HG02938 (cell line): Measurements from ENCODE around the gene CDH4.

Experiments used
- ATAC-seq: cut with Tn5 transposase; IDR thresholded peaks from one replicate; pipeline ENCODE4 v1.9.1; 2021; ENCODE audit warnings: mild to moderate bottlenecking, moderate library complexity; ENCODE audit not compliant: unreplicated experiment

The CDH4 gene

GRCh38 chr20:61891916-61892649 lies 640.0 kb downstream of the CDH4 start:
- no peak for ATAC-seq

- no peak for ATAC-seq
Measured at GRCh38 chr20:61895016-61895415, 643.0 kb downstream of the CDH4 start.

- ATAC-seq = no peak
Measured at GRCh38 chr20:61895686-61896057, 643.6 kb downstream of the CDH4 start.

- no peak for ATAC-seq
Measured at GRCh38 chr20:61896058-61896961, 644.2 kb downstream of the CDH4 start.

GRCh38 chr20:61897401-61898295 lies 645.6 kb downstream of the CDH4 start:
- ATAC-seq = no peak

GRCh38 chr20:61898405-61898804 lies 646.3 kb downstream of the CDH4 start:
- no peak for ATAC-seq

- ATAC-seq = no peak
Measured at GRCh38 chr20:61900011-61900944, 648.2 kb downstream of the CDH4 start.

- no peak for ATAC-seq
Measured at GRCh38 chr20:61900945-61901293, 648.9 kb downstream of the CDH4 start.

GRCh38 chr20:61901392-61902220 lies 649.5 kb downstream of the CDH4 start:
- no peak for ATAC-seq

GRCh38 chr20:61902221-61902869 lies 650.3 kb downstream of the CDH4 start:
- ATAC-seq = no peak

- no peak for ATAC-seq
Measured at GRCh38 chr20:61903575-61904340, 651.7 kb downstream of the CDH4 start.

- no peak for ATAC-seq
Measured at GRCh38 chr20:61904456-61904855, 652.4 kb downstream of the CDH4 start.

- no peak for ATAC-seq
Measured at GRCh38 chr20:61905781-61906523, 653.9 kb downstream of the CDH4 start.

GRCh38 chr20:61907081-61907891 lies 655.2 kb downstream of the CDH4 start:
- ATAC-seq = no peak

GRCh38 chr20:61908057-61909026 lies 656.3 kb downstream of the CDH4 start:
- ATAC-seq = no peak
